Rectal smooth muscle tissue (tissue), 1 donor: ENCODE measurements around the gene SGO1.
"Not testable (repeated sequence)": the region's sequence is repeated elsewhere in the genome, so short reads cannot be mapped to it uniquely, and the experiment has no call there.

Experiments
- H3K27ac ChIP-seq: one replicate; pipeline ENCODE4 v1.7.0; 2013; ENCODE audit warnings: low read depth, low read length, inconsistent platforms
- H3K27me3 ChIP-seq: one replicate; pipeline ENCODE4 v1.7.0; 2013; ENCODE audit warnings: low read length; ENCODE audit not compliant: control insufficient read depth, insufficient read depth
- H3K36me3 ChIP-seq: one replicate; pipeline ENCODE4 v1.7.0; 2013; ENCODE audit warnings: low read length; ENCODE audit not compliant: control insufficient read depth, insufficient read depth
- H3K4me1 ChIP-seq: one replicate; pipeline ENCODE4 v1.7.0; 2013; ENCODE audit warnings: low read length; ENCODE audit not compliant: control insufficient read depth, insufficient read depth
- H3K4me3 ChIP-seq: one replicate; pipeline ENCODE4 v1.7.0; 2013; ENCODE audit warnings: low read length
- H3K9ac ChIP-seq: one replicate; pipeline ENCODE4 v1.7.0; 2013; ENCODE audit warnings: low read length

SGO1 gene

GRCh38 chr3:20185679-20186599 lies at the start of gene SGO1:
SGO1 (minus strand) TSS chr3:20186206; CDS start chr3:20184027, 2,179 bp downstream.
- Histone ChIP-seq H3K36me3 (no peaks in the 10 kb centered on the region), H3K9ac (peak within 1 kb of the TSS; percentile 81), H3K27ac (peak within 1 kb of the TSS; percentile 93), H3K4me1 (peaks cover 6% of the 10 kb centered on the region), H3K27me3 (no peaks in the 10 kb centered on the region), H3K4me3 (peak within 1 kb of the TSS; percentile 96)

- no peaks in the 10 kb centered on the region for H3K4me1 ChIP-seq
- no peaks in the 10 kb centered on the region for H3K27me3 ChIP-seq
- H3K4me3 ChIP-seq = no peak overlapping the region
- H3K9ac ChIP-seq = no peak overlapping the region
- no peaks in the 10 kb centered on the region for H3K36me3 ChIP-seq
- no peak overlapping the region for H3K27ac ChIP-seq
Observed at GRCh38 chr3:20235796-20236195, 49.8 kb upstream of the SGO1 start.

GRCh38 chr3:20232906-20233780 lies 47.1 kb upstream of the SGO1 start:
- Histone ChIP-seq H3K27ac (no peak overlapping the region), H3K4me3 (no peak overlapping the region), H3K9ac (no peak overlapping the region), H3K27me3 (no peaks in the 10 kb centered on the region), H3K36me3 (no peaks in the 10 kb centered on the region), H3K4me1 (no peaks in the 10 kb centered on the region)

- H3K27ac ChIP-seq = no peak overlapping the region
- H3K27me3 ChIP-seq = no peaks in the 10 kb centered on the region
- no peaks in the 10 kb centered on the region for H3K36me3 ChIP-seq
- no peak overlapping the region for H3K9ac ChIP-seq
- no peak overlapping the region for H3K4me3 ChIP-seq
- H3K4me1 ChIP-seq = no peaks in the 10 kb centered on the region
Observed at GRCh38 chr3:20230954-20231353, 44.9 kb upstream of the SGO1 start.

DNA sequence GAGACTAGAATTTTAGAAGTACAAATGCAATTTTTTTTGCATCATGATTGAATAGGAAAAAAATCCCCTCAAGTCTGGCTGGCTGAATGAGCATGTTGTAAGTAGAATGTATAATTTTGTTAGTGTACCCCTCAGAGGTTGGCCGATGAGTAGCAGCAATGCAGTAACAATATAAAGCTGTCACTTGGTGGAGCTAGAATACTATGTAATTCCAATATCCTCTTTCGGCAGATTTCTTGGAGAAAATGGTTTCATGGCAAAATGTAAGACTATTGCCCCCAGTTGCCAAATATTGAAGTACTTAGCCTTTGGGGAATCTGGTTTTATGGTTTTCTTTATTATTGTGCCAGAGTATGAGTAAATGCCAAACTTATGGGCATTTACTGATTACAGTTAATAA lies 39.8 kb upstream of the SGO1 start:
- no peak overlapping the region for H3K27ac ChIP-seq
- no peak overlapping the region for H3K9ac ChIP-seq
- no peaks in the 10 kb centered on the region for H3K4me1 ChIP-seq
- no peak overlapping the region for H3K4me3 ChIP-seq
- H3K27me3 ChIP-seq = no peaks in the 10 kb centered on the region
- no peaks in the 10 kb centered on the region for H3K36me3 ChIP-seq

- Histone ChIP-seq H3K36me3 (no peaks in the 10 kb centered on the region), H3K27ac (no peak overlapping the region), H3K4me3 (no peak overlapping the region), H3K4me1 (no peaks in the 10 kb centered on the region), H3K27me3 (no peaks in the 10 kb centered on the region), H3K9ac (no peak overlapping the region)
Observed at GRCh38 chr3:20222274-20222673, 36.3 kb upstream of the SGO1 start.

DNA sequence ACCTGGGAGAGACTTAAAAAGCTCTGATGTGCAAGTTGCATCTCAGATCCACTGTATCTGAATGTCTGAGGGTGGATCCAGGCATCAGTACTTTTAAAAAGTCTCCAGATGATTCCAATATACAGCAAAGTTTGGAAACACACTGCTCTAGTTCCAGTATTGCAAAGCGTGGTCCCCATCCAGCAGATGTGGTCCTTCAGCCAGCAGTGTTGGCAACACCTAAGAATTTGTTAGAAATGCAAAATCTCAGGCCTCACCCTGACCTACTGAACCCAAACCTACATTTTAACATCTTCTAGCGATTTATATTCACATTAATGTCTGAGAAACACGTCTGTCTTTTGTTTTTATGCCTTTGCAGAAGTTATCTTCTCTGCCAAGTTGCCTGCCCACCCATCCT lies 32.2 kb upstream of the SGO1 start:
- H3K27ac ChIP-seq = no peak overlapping the region
- H3K9ac ChIP-seq = no peak overlapping the region
- no peak overlapping the region for H3K4me3 ChIP-seq
- no peaks in the 10 kb centered on the region for H3K36me3 ChIP-seq
- H3K27me3 ChIP-seq = no peaks in the 10 kb centered on the region
- no peaks in the 10 kb centered on the region for H3K4me1 ChIP-seq

- Histone ChIP-seq H3K27me3 (no peaks in the 10 kb centered on the region), H3K4me3 (no peak overlapping the region), H3K4me1 (no peaks in the 10 kb centered on the region), H3K36me3 (no peaks in the 10 kb centered on the region), H3K27ac (no peak overlapping the region), H3K9ac (no peak overlapping the region)
Observed at GRCh38 chr3:20215636-20216035, 29.6 kb upstream of the SGO1 start.

DNA sequence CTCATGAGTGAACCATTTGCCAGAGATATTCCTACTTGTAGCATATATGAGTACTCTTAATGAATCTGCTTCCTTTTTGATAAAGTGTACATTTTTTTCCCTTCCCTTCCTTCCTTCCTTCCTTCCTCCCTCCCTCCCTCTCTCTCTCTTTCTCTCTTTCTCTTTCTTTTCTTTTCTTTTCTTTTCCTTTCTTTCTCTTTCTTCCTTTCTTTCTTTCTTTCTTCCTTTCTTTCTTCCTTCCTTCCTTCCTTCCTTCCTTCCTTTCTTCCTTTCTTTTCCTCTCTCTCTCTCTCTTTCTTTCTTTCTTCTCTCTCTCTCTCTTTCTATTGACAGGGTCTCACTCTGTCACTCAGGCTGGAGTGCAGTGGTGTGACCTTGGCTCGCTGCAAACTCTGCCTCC lies 27.5 kb upstream of the SGO1 start:
- H3K36me3 ChIP-seq, H3K4me3 ChIP-seq, H3K27ac ChIP-seq, H3K27me3 ChIP-seq, H3K9ac ChIP-seq, H3K4me1 ChIP-seq: not testable (repeated sequence)

DNA sequence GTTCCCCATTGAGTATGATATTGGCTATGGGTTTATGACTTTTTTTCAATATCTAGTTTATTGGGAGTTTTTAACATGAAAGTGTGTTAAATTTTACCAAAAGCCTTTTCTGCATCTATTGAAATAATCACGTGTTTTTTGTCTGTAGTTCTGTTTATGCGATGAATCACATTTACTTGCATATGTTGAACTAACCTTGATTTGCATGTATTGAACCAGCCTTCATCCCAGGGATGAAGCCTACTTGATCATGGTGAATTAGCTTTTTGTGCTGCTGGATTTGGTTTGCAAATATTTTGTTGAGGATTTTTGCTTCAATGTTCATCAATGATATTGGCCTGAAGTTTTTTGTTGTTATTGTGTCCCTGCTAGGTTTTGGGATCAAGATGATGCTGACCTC lies 21.9 kb upstream of the SGO1 start:
- not testable (repeated sequence) for H3K27me3 ChIP-seq, H3K9ac ChIP-seq, H3K4me1 ChIP-seq, H3K27ac ChIP-seq, H3K36me3 ChIP-seq, H3K4me3 ChIP-seq

GRCh38 chr3:20205898-20206297 lies 19.9 kb upstream of the SGO1 start:
- not testable (repeated sequence) for H3K27ac ChIP-seq, H3K9ac ChIP-seq, H3K27me3 ChIP-seq, H3K36me3 ChIP-seq, H3K4me1 ChIP-seq, H3K4me3 ChIP-seq

DNA sequence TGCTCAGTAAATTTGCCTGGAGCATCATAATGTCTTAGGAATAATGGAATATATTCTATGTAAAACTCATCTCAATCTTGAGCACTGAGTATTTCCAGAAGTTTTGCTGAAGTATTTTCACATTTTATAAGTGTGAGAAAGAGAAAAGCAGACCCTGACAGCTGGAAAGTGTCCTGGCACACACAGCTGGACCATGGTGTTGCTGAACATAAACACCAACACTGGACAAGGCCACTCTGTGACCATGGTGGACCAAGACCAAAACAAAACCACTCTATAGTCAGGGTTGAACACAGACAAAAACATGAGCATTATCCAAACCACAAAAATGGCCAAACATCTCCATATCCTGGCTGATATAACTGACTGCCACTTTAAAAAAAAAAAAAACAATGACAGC lies 15.1 kb upstream of the SGO1 start:
- Histone ChIP-seq H3K36me3 (no peaks in the 10 kb centered on the region), H3K9ac (no peak overlapping the region), H3K4me1 (no peaks in the 10 kb centered on the region), H3K27me3 (no peaks in the 10 kb centered on the region), H3K27ac (no peak overlapping the region), H3K4me3 (no peak overlapping the region)
